Measurements from ENCODE around the gene SYNJ1.

- no peak for TF ChIP-seq CTCF (IDR thresholded peaks at IDR 0.05)
- TF ChIP-seq POLR2A (IDR thresholded peaks at IDR 0.05), result peak; percentile 79 to 93
Measured at GRCh38 chr21:32727687-32728455, at the start of gene SYNJ1.
